GM18511 (cell line): Measurements from ENCODE around the gene SELENOH.

Experiments used
- ATAC-seq: cut with Tn5 transposase; IDR thresholded peaks from one replicate; pipeline ENCODE4 v1.9.1; 2021; ENCODE audit warnings: mild to moderate bottlenecking, moderate library complexity; ENCODE audit not compliant: unreplicated experiment

Gene SELENOH

DNA sequence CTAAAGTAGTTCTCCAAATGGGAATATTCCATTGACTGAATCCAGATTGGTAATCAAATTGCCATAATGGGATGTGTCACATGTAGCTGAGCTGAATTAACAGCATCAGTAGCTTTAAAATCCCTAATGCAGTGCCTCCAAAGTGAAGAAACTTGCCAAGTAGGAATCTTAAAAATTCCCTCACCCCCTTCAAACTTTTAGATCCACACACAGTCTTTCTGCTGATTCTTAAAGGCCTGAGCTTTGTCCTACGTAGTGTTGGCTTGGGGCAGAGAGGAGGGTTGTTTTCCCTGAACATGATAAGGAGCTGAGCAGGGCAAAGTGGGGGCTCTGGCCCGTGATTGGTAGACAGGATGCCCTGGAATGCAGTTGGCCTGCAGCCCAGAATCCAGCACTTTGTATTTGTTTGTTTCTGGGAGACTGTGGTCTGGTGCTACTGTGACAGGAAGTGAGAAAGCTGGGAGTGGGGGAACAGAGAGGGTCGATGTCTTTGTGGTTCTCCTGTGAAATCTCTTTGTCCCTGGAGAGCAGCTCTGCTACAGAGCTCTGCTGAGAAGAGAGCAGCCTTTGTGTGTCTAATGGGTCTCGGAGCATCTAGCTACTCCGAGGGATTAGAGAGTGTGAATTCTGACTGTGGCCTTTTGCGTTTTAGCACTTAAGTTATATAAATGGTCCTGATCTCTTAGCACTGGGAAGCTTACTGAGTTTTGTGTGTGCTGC, 37.2 kb downstream of the SELENOH start:
- no peak for ATAC-seq

DNA sequence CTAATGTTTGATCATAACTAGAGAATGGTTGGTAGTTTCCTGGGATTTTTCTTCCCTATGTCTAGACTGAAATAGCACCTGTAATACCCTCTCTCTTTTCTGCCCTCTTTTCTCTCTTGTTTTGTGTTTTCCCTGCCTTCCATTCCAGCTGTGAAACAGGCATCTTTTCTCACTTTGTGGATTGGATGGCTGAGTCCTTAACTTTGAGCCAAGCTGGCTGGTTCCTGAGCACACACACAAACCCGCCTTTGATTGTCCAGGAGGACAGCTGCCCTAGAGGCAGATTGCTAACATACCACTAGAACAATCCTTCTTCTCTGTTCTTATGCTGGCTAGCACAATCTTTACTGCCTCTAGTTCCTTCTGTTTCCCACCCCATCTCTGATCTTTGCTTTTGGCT, 38.0 kb downstream of the SELENOH start:
- no peak for ATAC-seq

DNA sequence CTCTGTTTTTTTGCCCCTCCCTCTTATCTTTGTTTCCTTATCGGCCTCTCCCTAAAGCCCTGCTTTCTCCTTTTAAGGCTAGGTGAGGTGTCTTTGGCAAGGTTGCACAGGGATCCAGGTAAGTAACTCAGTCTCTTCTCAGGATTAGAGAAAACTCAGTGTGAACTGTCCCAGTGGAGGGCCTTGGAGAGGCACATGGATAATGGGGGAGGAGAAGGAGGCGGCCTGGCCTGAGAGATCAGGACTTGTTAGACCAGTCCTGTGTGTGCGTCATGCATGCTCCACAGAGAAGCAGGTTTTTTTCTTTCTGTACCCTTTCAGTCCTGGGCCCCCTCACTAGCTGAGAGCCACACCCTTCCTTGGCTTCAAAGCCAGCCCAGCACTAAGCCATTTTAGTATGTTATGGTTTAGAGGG, 40.2 kb downstream of the SELENOH start:
- ATAC-seq: no peak

DNA sequence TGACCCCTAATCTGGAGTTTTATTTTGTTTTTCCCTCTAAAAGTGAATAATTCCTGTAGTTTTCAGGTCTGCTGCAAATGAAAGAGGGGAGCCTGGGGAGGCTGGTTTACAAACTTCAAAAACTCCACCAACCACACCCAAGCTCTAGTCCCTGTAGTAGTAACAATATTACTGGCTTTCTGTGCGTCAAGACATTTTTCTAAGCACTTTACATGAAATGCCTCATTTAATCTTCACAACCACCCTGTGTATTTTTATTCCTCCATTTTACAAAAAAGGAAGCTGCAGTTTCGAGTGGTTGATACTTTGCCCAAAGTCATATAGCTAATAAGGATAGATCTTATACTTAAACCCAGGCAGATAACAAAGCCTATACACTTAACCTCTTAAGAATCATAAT, 43.8 kb downstream of the SELENOH start:
- peak; percentile 40 for ATAC-seq

DNA sequence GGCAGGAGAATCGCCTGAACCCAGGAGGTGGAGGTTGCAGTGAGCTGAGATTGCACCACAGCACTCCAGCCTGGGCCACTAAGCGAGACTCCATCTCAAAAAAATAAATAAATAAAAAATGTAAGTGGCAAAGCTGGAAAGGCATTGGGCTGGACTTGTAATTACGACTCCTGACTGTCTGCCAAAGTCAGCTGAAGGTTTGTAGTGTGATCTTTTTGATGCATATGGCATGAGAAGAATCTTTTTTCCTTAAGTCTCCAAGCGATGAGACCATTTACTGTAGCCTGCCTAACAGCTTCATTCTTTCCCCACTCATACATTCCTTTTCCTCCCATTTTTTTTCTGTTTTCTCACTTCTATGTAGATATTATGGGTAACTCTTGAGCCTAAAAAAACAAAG, 45.1 kb downstream of the SELENOH start:
- ATAC-seq: no peak

DNA sequence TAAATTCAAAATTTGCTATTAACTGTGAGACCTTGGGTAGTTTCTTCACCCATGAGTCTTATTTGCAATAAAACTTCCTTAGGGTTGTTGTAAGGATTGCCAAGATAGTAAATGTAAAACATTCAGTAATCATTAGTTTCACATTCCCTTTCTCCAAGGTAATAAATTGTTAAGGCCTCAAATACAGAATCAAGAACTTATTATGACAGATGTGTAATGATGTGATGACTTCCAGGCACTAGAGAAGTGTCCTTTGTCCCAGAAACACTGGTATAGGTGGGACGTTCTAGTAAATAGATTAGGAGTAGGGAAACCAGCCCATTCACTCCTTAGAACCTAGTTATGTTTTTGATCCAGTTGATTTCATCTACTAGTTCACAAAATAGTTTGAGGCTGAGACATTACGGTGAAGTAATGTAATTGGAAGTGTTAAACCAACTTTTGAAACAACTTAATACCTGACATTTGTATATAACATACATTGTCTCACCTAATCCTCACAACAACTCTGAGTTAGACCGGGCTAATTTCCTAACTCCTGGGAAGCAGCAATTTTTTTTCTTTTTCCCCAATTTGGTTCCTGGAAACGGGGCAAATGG, 45.8 kb downstream of the SELENOH start:
- ATAC-seq: no peak

DNA sequence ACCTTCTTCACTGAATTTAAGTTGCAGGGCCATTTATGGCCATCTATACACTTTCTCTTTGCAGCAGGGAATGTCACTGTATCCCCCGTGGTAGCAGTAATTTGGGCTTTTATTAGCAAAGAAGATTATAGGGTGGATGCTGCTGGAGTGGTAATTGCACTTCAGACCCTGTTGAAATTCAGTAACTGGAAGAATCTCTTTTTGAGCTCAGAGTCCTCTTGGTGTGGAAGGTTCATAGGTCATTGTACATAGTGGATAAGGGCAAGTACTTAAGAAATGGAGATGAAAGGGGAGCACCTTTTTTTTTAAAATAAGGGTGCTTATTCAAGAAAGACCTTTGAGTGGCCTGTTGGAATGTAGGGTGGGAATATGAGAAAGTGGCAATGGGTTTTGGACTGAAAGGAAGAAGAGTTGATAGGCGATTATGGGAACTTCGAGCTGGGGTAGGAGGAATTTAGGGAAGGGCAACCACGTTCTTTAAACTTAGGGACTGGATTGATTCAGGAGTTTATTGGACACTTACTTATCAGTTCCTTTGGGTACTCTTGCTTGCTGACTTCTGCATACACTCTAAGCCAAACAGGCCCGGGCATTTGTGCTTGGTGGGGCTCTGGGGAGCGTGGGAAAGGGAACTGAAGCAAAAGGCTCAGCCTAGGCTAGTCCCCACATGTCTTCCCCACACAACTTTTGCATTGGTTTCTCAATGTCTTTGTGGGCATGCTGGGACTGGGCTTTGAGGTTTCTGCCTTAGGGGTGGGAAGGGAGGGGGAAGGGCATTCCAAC, 46.8 kb downstream of the SELENOH start:
- ATAC-seq: peak; percentile 37

DNA sequence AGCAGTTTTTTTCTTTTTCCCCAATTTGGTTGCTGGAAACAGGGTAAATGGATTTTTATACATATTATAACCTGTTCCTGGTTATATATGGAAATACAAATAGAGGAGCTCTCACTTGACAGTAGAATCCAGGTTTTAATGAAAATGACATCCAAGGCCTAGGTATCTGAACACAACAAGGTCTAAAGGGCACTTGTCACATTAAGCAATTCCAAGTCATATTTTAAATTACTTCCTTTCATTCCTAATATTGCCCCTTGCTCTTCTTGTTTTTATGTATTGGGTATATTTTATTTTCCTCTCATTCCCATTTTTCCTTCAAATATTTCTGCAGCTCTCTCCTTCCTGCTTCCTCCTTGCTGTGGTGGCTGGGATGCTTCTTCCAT, 47.4 kb downstream of the SELENOH start:
- no peak for ATAC-seq

DNA sequence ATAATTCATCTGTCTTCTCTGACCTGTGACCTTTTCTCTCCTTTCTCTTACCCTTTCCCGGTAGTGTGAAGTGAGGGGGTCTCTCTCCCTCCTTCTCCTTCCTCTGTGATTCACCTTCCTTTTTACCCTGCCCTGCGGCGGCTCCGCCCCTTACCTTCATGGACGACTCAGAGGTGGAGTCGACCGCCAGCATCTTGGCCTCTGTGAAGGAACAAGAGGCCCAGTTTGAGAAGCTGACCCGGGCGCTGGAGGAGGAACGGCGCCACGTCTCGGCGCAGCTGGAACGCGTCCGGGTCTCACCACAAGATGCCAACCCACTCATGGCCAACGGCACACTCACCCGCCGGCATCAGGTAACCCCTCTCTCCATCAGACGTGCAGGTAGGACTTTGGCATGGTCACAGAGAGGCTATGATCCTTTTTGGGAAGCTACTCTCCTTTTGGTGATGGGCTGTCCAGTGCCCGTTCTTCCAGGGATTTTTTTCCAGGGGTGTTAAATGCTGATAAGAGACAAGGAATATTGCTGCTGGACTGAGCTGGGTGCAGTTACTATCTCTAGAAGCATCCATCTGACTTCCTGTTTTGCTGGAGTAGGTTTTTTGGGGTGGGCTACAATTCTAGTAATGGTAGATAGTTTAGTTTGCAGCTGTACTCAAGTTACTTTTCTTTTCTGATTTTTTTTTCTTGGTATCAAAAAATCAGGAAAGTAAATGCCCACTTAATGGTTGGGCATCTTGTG, 50.2 kb downstream of the SELENOH start:
- ATAC-seq: no peak

DNA sequence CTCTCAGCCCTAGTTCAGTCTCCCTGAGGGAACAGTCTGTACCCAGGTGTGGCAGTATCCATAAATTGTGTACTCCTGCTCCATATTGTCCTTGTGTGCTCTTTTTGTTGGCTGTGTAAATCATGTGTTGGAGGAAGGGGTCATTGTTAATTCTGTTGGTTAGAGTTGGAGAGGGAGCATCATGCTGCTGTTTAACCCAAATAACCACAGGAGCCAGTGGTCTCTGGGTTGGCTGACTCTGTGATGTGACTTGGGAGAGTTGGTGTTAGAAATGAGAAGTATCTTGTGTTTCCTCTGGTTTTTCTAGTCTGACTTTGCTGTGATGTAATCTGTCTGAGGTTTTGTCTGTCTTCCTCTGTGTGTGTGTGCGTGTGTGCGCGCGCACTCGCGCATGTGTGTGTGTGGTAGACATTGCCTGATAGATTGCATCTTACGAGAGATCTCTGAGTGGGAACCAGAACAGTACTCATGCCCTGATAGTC, 50.8 kb downstream of the SELENOH start:
- peak; percentile 83 for ATAC-seq

DNA sequence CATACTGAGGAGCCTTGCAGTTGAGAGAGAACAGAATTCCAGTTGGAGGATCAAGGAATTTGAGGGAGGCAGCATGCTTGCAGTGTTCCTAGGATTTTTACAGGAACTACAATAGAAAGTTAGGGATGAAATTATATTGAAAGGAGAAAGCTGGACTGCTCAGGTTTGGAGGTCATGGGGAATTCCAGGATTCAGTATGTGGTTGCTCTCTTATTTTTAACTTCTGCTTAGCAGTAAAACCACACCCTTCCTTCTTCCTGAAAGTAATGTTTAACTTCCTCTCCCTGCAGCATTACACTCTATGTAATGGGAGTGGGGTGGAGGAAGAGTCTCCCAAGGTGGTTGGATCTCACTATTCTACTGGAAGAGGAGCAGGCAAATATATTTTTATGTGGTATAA, 51.6 kb downstream of the SELENOH start:
- peak; percentile 19 for ATAC-seq
